Activated T-helper 1 cell treated with anti-CD3 and anti-CD28 coated beads, Interleukin-12 subunit alpha, Interleukin-12 subunit beta, Interleukin-2, Interleukin-4 antibody, amounts not matched to agents 30 ng/mL and 10 ng/mL and 1 ng/mL, durations not matched to agents 14 hours and 24 hours and 36 hours (primary cell): Measurements from ENCODE around the gene MRPL41. TPM values are rescaled to one million over a fixed set of nuclear protein-coding genes. Genes with fewer than 3 reads are reported as not detected.
"Not testable (repeated sequence)": the region's sequence is repeated elsewhere in the genome, so short reads cannot be mapped to it uniquely, and the experiment has no call there.

Experiments used
- DNase-seq: peaks from one replicate; pipeline ENCODE4 v3.0.0; 2021; ENCODE audit warnings: low spot score
- H3K27ac Mint-ChIP-seq: one replicate; pipeline ENCODE4 v1.8.0; 2021; ENCODE audit warnings: mild to moderate bottlenecking, mixed read lengths
- H3K27me3 Mint-ChIP-seq: one replicate; pipeline ENCODE4 v1.8.0; 2022; ENCODE audit warnings: mild to moderate bottlenecking, moderate library complexity, mixed read lengths; ENCODE audit not compliant: insufficient read depth
- H3K36me3 Mint-ChIP-seq: one replicate; pipeline ENCODE4 v1.8.0; 2021; ENCODE audit warnings: low read depth, mixed read lengths
- H3K4me1 Mint-ChIP-seq: one replicate; pipeline ENCODE4 v1.8.0; 2021; ENCODE audit warnings: low read depth, mixed read lengths
- H3K4me3 Mint-ChIP-seq: one replicate; pipeline ENCODE4 v1.8.0; 2021; ENCODE audit warnings: mild to moderate bottlenecking, moderate library complexity, mixed read lengths
- H3K9me3 Mint-ChIP-seq: one replicate; pipeline ENCODE4 v1.8.0; 2021; ENCODE audit warnings: mixed read lengths
- intact Hi-C: fragments of 100-400 bp; cut with micrococcal nuclease; formaldehyde crosslinking; loops from one replicate; pipeline ENCODE4 v1.15.1; 2024
- total RNA-seq: library from RNA; stranded (reverse); gene quantifications from 2 replicates; pipeline ENCODE4 v1.2.3, GENCODE V29; 2022

MRPL41 gene
- total RNA-seq, 1 donor from 2014 or later: 56.0 TPM

DNA sequence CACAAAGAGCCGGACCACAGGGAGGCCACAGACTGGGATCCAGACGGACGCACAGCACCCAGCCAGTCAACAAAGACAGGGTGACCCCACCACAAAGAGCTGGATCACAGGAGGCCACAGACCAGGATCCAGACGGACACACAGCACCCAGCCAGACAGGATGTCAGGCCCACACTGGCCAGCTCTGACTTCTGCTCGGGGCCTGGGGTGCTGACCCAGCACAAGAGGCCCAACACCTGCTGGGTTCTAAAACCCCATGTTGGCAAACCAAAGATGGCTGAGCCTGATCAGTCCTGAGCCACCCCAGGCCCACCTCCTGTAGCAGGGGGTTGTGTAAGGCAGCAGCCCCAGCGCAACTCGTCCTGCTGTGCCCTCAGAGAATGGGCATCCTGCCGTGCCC is 32.3 kb downstream of the MRPL41 start:
- Mint-ChIP-seq H3K9me3 (no peaks in the 10 kb centered on the region), H3K4me1 (peaks cover 10% of the 10 kb centered on the region), H3K27me3 (no peaks in the 10 kb centered on the region), H3K36me3 (peaks cover 28% of the 10 kb centered on the region), H3K4me3 (no peak overlapping the region), H3K27ac (no peak overlapping the region)
- no peak for DNase-seq
- intact Hi-C loops: no loop called here

DNA sequence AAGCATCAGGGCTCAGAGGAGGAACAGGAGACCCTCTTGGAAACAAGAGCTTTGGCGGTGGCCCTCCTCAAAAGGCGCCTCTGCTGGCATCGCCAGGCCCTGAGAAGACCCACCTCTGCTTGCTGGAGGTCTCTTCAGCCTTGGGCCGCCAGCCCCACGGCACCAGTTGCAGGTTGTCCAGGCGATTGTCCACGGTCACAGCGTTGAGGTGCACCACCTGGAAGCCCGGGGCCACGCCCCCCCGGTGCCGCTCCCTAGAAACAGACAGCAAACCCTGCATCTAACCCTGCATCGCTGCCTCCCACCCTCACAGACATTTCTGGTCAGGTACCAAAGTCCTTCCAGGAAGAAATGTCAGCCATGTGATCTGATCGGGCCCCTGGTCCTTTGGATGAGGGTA is 35.2 kb downstream of the MRPL41 start:
- Mint-ChIP-seq H3K9me3 (no peaks in the 10 kb centered on the region), H3K27me3 (no peaks in the 10 kb centered on the region), H3K27ac (no peak overlapping the region), H3K4me3 (no peak overlapping the region), H3K4me1 (peaks cover 21% of the 10 kb centered on the region), H3K36me3 (peaks cover 24% of the 10 kb centered on the region)
- no peak for DNase-seq
- intact Hi-C loops: no loop called here

DNA sequence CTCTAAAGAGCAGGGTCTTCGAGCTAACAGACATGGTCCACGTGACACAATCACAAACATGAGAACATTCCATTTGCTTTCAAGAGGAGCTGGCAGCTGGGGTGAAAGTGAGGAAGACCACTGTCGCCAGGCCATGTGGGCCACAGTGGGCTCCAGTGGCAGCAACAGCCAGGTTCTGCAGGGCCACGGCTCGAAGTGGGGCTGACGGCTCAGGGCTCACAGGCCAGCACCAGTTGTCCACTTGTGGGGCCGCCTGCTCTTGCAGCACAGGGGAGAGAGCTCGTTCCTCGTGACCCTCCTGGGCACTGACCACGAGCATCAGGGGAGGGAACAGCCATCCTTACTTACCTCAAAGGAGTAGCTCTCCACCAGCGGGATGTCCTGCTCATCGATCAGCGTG is 36.6 kb downstream of the MRPL41 start:
- peaks cover 21% of the 10 kb centered on the region for H3K4me1 Mint-ChIP-seq
- peak overlapping the region; percentile 90 for H3K4me3 Mint-ChIP-seq
- peaks cover 1% of the 10 kb centered on the region for H3K27me3 Mint-ChIP-seq
- intact Hi-C loops: no loop called here
- no peaks in the 10 kb centered on the region for H3K9me3 Mint-ChIP-seq
- no peak for DNase-seq
- peak overlapping the region; percentile 72 for H3K27ac Mint-ChIP-seq
- peaks cover 19% of the 10 kb centered on the region for H3K36me3 Mint-ChIP-seq

DNA sequence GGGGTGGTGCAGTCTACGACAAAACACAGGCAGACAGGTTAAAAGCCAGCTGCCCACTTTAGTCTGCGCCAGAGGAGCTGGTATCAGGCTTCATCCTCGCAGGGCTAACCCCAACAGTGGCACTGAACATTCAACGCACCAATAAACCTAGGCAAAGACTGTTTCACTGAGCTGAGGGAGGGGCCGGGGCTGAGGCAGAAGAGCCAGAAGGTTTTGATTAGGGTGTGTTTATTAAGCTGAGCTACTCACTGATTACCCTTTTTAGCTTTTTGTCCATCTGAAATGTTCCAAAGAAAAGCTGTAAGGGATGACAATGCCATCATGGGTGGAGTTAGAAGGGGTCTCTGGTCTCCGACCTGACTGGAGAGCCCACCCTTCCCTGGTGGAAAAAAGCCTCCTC is 37.2 kb downstream of the MRPL41 start:
- Mint-ChIP-seq H3K9me3 (no peaks in the 10 kb centered on the region), H3K4me1 (peaks cover 21% of the 10 kb centered on the region), H3K27me3 (peaks cover 1% of the 10 kb centered on the region), H3K4me3 (peak overlapping the region; percentile 90), H3K27ac (no peak overlapping the region), H3K36me3 (peaks cover 19% of the 10 kb centered on the region)
- DNase-seq: no peak
- intact Hi-C loops: no loop called here

DNA sequence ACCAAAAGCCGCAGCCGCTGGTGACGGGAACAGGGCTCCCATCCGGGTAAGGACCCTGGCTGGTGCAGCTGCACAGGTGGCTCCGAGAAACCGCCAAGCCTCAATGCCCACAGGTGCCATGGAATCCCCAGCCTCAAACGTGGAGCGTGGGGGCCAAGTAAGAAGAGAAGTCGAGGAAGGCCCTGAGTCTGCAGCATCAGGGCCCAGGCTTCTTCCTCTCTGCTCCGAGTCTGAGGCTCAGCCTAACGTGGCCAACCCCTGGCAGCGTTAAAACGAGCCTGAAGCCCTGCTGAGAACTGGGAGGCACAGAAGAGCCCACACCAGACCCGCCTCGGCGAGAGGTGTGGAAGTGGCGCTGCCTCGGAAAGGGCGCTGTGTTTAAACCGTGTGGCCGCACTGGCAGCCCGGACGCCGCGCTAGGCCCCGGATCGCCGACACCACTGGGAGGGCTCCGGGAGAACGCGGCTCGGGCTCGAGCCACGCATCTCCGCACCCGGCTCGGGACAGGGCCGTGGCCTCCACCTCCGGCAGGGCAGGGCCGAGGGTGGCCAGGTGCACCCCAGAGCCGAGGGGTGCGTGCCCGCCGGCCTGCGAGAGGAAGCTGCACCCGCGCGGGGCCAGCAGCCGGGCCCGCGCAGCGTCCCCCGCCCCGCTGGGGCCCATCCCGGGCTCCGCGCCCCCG is 37.9 kb downstream of the MRPL41 start:
- Mint-ChIP-seq H3K9me3 (no peaks in the 10 kb centered on the region), H3K36me3 (peaks cover 19% of the 10 kb centered on the region), H3K4me1 (peaks cover 21% of the 10 kb centered on the region), H3K27me3 (peaks cover 1% of the 10 kb centered on the region), H3K4me3 (peak overlapping the region; percentile 90), H3K27ac (peak overlapping the region; percentile 84)
- intact Hi-C loops: loop anchor here (1.0 kb wide), 4 partner anchors 10 to 38 kb away; partner anchors contain the start of genes ARRDC1, EHMT1 and MRPL41
- no peak for DNase-seq

DNA sequence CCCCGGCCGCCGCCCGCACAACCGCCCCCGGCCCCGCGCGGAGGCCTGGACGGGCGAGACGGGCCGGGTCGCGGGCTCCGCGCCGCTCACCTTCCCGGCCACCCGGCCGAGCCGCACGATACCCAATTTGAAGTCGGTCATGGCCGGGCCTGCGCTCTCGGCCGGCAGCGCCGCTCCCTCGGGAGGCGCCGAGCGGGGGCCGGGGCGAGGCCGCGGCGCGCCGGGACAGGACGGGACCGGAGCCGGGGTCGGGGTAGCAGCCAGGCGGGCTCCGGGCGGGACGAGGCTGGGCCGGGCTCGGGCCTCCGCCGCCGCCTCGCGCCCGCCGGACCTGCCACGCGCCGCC is 38.4 kb downstream of the MRPL41 start:
- H3K9me3 Mint-ChIP-seq: no peaks in the 10 kb centered on the region

DNA sequence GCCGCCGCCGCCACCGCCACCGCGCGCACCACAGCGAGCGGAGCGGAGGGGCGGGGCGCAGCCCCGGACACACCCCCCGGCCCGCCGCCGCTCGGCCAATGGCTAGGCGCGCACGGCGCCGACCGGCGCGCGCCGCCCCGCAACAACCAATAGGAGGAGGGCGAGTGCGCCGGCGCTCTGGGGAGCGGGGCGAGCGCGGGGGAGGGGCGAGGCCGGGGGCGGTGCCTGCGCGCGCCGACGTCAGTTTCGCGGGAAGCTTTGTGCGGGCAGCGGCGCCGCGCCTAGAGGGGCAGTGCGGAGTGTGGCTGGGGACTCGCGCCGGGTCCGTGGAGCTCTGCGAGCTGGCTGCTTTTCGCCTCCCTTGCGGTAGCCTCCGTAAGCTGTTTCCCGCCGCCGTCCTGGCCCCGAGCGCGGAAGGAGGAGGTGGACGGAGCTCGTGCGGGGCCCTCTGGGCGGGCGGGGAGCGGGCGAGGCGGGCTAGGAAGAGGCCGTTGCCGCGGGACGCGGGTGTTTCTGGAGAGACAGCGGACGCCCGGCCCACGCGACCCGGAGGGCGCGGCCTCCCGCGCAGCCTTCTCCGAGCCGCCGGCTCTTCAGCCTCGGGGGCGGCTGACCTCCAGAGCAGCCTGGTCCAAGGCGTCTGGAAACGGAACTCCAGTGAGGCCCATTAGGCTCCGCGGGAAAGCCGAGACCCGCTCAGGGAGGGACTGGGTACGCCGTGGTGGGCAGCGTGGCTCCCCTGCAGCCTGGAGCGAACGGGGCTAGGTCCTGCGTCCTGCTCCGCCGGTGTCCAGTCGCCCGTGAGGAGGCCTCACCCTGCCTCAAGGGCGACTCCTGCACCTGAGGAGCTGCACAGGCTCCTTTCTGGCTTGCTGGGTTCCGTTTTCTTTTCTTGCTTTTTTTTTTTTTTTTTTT is 39.0 kb downstream of the MRPL41 start, which contains the start of gene ZMYND19:
TSS of gene ZMYND19 (minus strand) at position 44 of the 915 bp plus-strand sequence. CDS start 249 bp downstream, outside the sequence.
- Mint-ChIP-seq H3K27ac (peak within 1 kb of the TSS; percentile 97), H3K36me3 (peaks cover 19% of the 10 kb centered on the region), H3K4me1 (peaks cover 21% of the 10 kb centered on the region), H3K27me3 (peaks cover 1% of the 10 kb centered on the region), H3K9me3 (no peaks in the 10 kb centered on the region), H3K4me3 (peak within 1 kb of the TSS; percentile 99)
- peak; percentile 90 for DNase-seq
- intact Hi-C loops: loop anchor here (1.0 kb wide), 4 partner anchors 11 to 39 kb away; partner anchors contain the start of genes ARRDC1, EHMT1 and MRPL41

More for the DNA sequence above, 38.4 kb downstream of the MRPL41 start:
- peaks cover 1% of the 10 kb centered on the region for H3K27me3 Mint-ChIP-seq
- peaks cover 21% of the 10 kb centered on the region for H3K4me1 Mint-ChIP-seq
- no peak overlapping the region for H3K27ac Mint-ChIP-seq
- intact Hi-C loops: loop anchor here (1.0 kb wide), 4 partner anchors 11 to 39 kb away; partner anchors contain the start of genes ARRDC1, EHMT1 and MRPL41
- DNase-seq: no peak
- H3K4me3 Mint-ChIP-seq: no peak overlapping the region
- H3K36me3 Mint-ChIP-seq: peaks cover 19% of the 10 kb centered on the region

DNA sequence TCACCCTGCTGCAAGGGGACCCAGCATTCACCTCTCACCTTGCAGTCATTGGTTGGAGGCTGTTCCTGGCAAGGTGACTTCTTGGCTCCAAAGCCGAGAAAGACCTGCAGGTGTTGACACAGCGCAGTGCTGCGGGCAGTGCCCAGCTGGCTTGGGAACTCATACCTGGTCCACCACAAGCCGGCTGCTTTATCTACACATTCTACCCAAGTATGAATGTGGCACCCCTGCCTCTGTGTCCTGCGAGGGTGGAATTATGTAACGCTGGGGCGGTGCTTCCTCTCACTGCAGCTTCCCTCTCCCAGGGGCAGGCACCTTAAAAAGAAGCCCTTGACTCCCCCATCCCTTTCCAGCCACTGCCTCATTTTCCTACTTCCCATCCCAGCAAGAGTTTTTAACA is 41.1 kb downstream of the MRPL41 start:
- H3K27me3 Mint-ChIP-seq: peaks cover 1% of the 10 kb centered on the region
- no peak for DNase-seq
- H3K4me3 Mint-ChIP-seq: peak overlapping the region; percentile 49
- no peaks in the 10 kb centered on the region for H3K9me3 Mint-ChIP-seq
- peaks cover 19% of the 10 kb centered on the region for H3K4me1 Mint-ChIP-seq
- H3K36me3 Mint-ChIP-seq: peaks cover 8% of the 10 kb centered on the region
- H3K27ac Mint-ChIP-seq: no peak overlapping the region
- intact Hi-C loops: no loop called here

DNA sequence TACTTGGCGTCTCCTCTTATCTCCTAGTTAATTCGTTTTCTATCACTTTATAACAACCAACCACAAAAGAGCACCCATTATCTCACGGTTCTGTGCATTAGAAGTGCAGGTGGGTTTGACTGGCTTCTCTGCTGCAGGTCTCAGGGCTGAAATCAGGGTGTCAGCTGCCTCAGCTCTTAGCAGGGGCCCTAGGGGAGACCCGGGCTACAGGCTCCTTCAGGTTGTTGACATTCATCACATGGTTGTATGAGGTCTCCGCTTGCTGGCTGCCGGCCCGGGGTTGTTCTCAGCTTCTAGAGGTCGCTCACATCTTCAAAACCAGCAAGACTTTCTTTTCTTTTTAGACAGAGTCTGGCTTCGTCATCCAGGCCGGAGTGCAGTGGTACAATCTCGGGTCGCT is 41.5 kb downstream of the MRPL41 start:
- Mint-ChIP-seq H3K36me3 (peaks cover 4% of the 10 kb centered on the region), H3K27ac (no peak overlapping the region), H3K27me3 (peaks cover 1% of the 10 kb centered on the region), H3K4me3 (peak overlapping the region; percentile 49), H3K4me1 (peaks cover 16% of the 10 kb centered on the region), H3K9me3 (no peaks in the 10 kb centered on the region)
- DNase-seq: no peak
- intact Hi-C loops: no loop called here

DNA sequence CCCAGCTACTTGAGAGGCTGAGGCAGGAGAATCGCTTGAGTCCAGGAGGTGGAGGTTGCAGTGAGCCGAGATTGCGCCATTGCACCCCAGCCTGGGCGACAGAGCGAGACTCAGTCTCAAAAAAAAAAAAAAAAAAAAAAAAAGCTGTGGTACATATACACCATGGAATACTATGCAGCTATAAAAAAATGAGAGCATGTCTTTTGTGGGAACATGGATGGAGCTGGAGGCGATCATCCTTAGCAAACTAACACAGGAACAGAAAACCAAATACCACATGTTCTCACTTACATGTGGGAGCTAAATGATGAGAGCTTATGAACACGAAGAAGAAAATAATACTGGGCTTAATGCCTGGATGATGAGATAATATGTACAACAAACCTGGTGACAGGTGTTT is 44.9 kb downstream of the MRPL41 start:
- H3K9me3 Mint-ChIP-seq, H3K36me3 Mint-ChIP-seq, DNase-seq, H3K27me3 Mint-ChIP-seq, intact Hi-C loops, H3K4me1 Mint-ChIP-seq, H3K27ac Mint-ChIP-seq, H3K4me3 Mint-ChIP-seq: not testable (repeated sequence)

DNA sequence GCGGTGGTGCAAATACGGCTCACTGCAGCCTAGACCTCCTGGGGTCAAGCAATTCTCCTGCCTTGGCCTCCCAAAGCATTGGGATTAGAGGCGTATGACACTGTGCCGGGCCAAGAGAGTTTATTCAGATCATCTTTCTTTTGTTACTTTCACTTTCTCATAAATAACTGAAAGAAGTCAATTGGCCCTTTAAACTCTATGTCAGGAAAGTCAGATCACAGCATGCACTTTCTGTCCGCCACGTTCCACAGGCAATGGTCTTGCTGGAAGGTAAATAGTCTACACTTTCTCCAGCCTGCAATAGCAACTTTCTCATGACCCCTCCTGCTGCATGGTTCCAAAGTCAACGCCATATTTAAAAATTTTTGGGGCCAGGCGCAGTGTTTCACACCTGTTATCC is 47.3 kb downstream of the MRPL41 start:
- Mint-ChIP-seq H3K36me3 (no peaks in the 10 kb centered on the region), H3K4me3 (no peak overlapping the region), H3K9me3 (no peaks in the 10 kb centered on the region), H3K27me3 (peaks cover 6% of the 10 kb centered on the region), H3K27ac (no peak overlapping the region), H3K4me1 (peaks cover 16% of the 10 kb centered on the region)
- no peak for DNase-seq
- intact Hi-C loops: no loop called here
